BE2C (cell line): Measurements from ENCODE around the gene PSTPIP2. TPM values are rescaled to one million over a fixed set of nuclear protein-coding genes. Genes with fewer than 3 reads are reported as not detected.

Experiments
- DNase-seq: peaks from one replicate; pipeline ENCODE4 v3.0.0-alpha.2; 2020
- H3K27me3 ChIP-seq: fragments of 250-450 bp; sonication (Bioruptor Pico); 2 replicates; pipeline ENCODE4 v1.5.1; 2020; ENCODE audit warnings: mild to moderate bottlenecking
- H3K36me3 ChIP-seq: fragments of 250-450 bp; sonication (Bioruptor Pico); 2 replicates; pipeline ENCODE4 v1.5.1; 2020; ENCODE audit warnings: mild to moderate bottlenecking
- H3K4me1 ChIP-seq: fragments of 250-450 bp; sonication (Bioruptor Pico); 2 replicates; pipeline ENCODE4 v1.5.1; 2020
- H3K4me3 ChIP-seq: 2 replicates; pipeline ENCODE4 v1.5.1; 2011; ENCODE audit warnings: low read depth, low read length
- H3K9me3 ChIP-seq: fragments of 250-450 bp; sonication (Bioruptor Pico); 2 replicates; pipeline ENCODE4 v1.5.1; 2020
- polyA plus RNA-seq: library from polyadenylated mRNA; unstranded; fragments of >200 nt; gene quantifications from one replicate; pipeline ENCODE4 v1.2.1, GENCODE V29; 2012; ENCODE audit warnings: low read depth, missing spikeins; ENCODE audit not compliant: insufficient read length, insufficient read depth
- TF ChIP-seq, protein P1 (sequence below): IDR thresholded peaks from 2 replicates; pipeline ENCODE4 v1.5.1; 2012; ENCODE audit warnings: mild to moderate bottlenecking, low read depth, low read length

Gene PSTPIP2, protein sequence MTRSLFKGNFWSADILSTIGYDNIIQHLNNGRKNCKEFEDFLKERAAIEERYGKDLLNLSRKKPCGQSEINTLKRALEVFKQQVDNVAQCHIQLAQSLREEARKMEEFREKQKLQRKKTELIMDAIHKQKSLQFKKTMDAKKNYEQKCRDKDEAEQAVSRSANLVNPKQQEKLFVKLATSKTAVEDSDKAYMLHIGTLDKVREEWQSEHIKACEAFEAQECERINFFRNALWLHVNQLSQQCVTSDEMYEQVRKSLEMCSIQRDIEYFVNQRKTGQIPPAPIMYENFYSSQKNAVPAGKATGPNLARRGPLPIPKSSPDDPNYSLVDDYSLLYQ
- 0.15 TPM for polyA plus RNA-seq

GRCh38 chr18:46071653-46072375 lies at the start of gene PSTPIP2:
TSS of gene PSTPIP2 (minus strand) at chr18:46072260. CDS start at chr18:46072188, 72 bp downstream.
- H3K9me3 ChIP-seq = no peaks in the 10 kb centered on the region
- DNase-seq = peak; percentile 36
- H3K4me1 ChIP-seq = no peaks in the 10 kb centered on the region
- H3K4me3 ChIP-seq = peak within 1 kb of the TSS; percentile 24
- TF ChIP-seq, protein P1, sequence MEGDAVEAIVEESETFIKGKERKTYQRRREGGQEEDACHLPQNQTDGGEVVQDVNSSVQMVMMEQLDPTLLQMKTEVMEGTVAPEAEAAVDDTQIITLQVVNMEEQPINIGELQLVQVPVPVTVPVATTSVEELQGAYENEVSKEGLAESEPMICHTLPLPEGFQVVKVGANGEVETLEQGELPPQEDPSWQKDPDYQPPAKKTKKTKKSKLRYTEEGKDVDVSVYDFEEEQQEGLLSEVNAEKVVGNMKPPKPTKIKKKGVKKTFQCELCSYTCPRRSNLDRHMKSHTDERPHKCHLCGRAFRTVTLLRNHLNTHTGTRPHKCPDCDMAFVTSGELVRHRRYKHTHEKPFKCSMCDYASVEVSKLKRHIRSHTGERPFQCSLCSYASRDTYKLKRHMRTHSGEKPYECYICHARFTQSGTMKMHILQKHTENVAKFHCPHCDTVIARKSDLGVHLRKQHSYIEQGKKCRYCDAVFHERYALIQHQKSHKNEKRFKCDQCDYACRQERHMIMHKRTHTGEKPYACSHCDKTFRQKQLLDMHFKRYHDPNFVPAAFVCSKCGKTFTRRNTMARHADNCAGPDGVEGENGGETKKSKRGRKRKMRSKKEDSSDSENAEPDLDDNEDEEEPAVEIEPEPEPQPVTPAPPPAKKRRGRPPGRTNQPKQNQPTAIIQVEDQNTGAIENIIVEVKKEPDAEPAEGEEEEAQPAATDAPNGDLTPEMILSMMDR = no peak
- peaks cover 15% of the 10 kb centered on the region for H3K27me3 ChIP-seq
- no peaks in the 10 kb centered on the region for H3K36me3 ChIP-seq

DNA sequence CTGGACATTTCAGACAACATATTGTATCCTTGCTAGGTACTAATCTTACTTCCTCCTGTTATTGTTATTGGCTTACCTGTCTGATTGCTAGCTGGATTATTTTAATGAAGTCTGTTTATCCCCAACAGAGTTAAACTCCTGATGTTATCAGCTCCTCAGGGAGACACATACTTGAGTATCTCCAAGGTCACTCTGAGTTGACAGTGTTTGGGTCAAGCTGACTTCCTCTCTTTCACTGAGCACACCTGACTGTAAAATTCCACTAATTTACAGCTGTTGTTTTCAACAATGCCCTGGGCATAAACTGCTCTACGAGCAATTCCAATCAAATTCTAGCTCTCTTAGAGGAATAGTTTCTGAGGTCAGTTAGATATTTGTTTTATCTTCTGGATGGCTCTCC lies 41.7 kb upstream of the PSTPIP2 start:
- Histone ChIP-seq H3K4me3 (no peak overlapping the region), H3K9me3 (no peaks in the 10 kb centered on the region), H3K36me3 (no peaks in the 10 kb centered on the region), H3K4me1 (no peaks in the 10 kb centered on the region), H3K27me3 (no peaks in the 10 kb centered on the region)
- no peak for DNase-seq
- TF ChIP-seq, protein P1 = no peak

DNA sequence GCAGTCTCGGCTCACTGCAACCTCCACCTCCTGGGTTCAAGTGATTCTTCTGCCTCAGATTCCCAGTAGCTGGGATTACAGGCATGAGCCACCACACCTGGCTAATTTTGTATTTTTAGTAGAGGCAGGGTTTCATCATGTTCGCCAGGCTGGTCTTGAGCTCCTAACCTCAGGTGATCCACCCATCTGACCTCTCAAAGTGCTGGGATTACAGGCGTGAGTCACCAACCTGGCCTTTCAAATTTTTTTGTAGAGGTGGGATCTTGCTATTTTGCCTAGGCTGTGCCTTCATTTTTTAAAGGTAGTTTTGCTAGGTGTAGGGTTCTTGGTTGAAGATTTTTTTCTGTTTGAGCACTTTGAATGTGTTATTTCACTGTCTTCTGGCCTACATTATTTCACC lies 38.3 kb upstream of the PSTPIP2 start:
- no peaks in the 10 kb centered on the region for H3K36me3 ChIP-seq

DNA sequence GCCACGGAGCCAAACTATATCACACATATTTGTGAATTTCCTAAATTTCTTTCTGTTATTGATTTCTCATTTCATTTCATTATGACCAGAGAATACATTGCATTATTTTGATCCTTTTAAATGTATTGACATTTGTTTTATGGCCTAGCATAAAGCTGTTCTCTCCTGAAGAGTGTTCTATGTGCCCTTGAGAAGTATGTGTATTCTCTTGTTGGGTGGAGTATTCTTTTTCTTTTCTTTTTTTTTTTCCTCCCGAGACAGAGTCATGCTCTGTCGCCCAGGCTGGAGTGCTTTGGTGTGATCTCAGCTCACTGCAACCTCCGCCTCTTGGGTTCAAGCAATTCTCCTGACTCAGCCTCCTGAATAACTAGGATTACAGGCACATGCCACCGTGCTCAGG lies 37.3 kb upstream of the PSTPIP2 start:
- TF ChIP-seq, protein P1 = no peak
- H3K27me3 ChIP-seq = no peaks in the 10 kb centered on the region
- DNase-seq = no peak
- no peaks in the 10 kb centered on the region for H3K9me3 ChIP-seq
- H3K36me3 ChIP-seq = no peaks in the 10 kb centered on the region
- no peak overlapping the region for H3K4me3 ChIP-seq
- no peaks in the 10 kb centered on the region for H3K4me1 ChIP-seq

More for the DNA sequence above, 38.3 kb upstream of the PSTPIP2 start:
- Histone ChIP-seq H3K27me3 (no peaks in the 10 kb centered on the region), H3K9me3 (no peaks in the 10 kb centered on the region), H3K4me1 (no peaks in the 10 kb centered on the region), H3K4me3 (no peak overlapping the region)
- TF ChIP-seq, protein P1 = no peak
- DNase-seq = no peak

- H3K27me3 ChIP-seq = no peaks in the 10 kb centered on the region
- DNase-seq = peak; percentile 89
- H3K36me3 ChIP-seq = no peaks in the 10 kb centered on the region
- no peaks in the 10 kb centered on the region for H3K4me1 ChIP-seq
- TF ChIP-seq, protein P1 = no peak
- no peaks in the 10 kb centered on the region for H3K9me3 ChIP-seq
- peak within 1 kb of the TSS; percentile 83 for H3K4me3 ChIP-seq
Measured at GRCh38 chr18:46104128-46104911, 32.3 kb upstream of the PSTPIP2 start, which contains the start of gene HAUS1. TSS of gene HAUS1 (plus strand) at chr18:46104385. CDS start at chr18:46104412, 27 bp downstream.
